Germinal center (tissue), 1 donor: ENCODE measurements around the gene CIZ1.
"Not testable (repeated sequence)": the region's sequence is repeated elsewhere in the genome, so short reads cannot be mapped to it uniquely, and the experiment has no call there.

Source experiments
- DNase-seq: peaks from one replicate; pipeline ENCODE4 v3.0.0; 2012; ENCODE audit warnings: mixed read lengths, low spot score

CIZ1 gene

GRCh38 chr9:128190013-128190412 is 1.4 kb downstream of the CIZ1 start:
- no peak for DNase-seq

- no peak for DNase-seq
Measured at GRCh38 chr9:128188209-128188608, 3.2 kb downstream of the CIZ1 start.

GRCh38 chr9:128187361-128187760 is 4.0 kb downstream of the CIZ1 start:
- DNase-seq: no peak

- no peak for DNase-seq
Measured at GRCh38 chr9:128185979-128186965, 5.1 kb downstream of the CIZ1 start.

GRCh38 chr9:128182893-128183588 is 8.3 kb downstream of the CIZ1 start:
- no peak for DNase-seq

- DNase-seq: not testable (repeated sequence)
Measured at GRCh38 chr9:128181480-128181879, 9.9 kb downstream of the CIZ1 start.

GRCh38 chr9:128180447-128180846 is 10.9 kb downstream of the CIZ1 start:
- no peak for DNase-seq

- DNase-seq: no peak
Measured at GRCh38 chr9:128180001-128180400, 11.4 kb downstream of the CIZ1 start.

- no peak for DNase-seq
Measured at GRCh38 chr9:128178806-128179431, 12.5 kb downstream of the CIZ1 start.

GRCh38 chr9:128175726-128176125 is 15.6 kb downstream of the CIZ1 start:
- no peak for DNase-seq

GRCh38 chr9:128175102-128175563 is 16.2 kb downstream of the CIZ1 start:
- DNase-seq: no peak

- DNase-seq: no peak
Measured at GRCh38 chr9:128174062-128174461, 17.3 kb downstream of the CIZ1 start.

GRCh38 chr9:128169925-128170324 is 21.4 kb downstream of the CIZ1 start:
- DNase-seq: no peak

GRCh38 chr9:128169492-128169891 is 21.9 kb downstream of the CIZ1 start:
- DNase-seq: no peak

- no peak for DNase-seq
Measured at GRCh38 chr9:128168731-128169308, 22.6 kb downstream of the CIZ1 start.

- DNase-seq: no peak
Measured at GRCh38 chr9:128167209-128167608, 24.2 kb downstream of the CIZ1 start.

GRCh38 chr9:128166169-128166568 is 25.2 kb downstream of the CIZ1 start:
- DNase-seq: no peak

GRCh38 chr9:128164307-128164885 is 27.0 kb downstream of the CIZ1 start:
- DNase-seq: no peak

GRCh38 chr9:128163523-128164306 is 27.7 kb downstream of the CIZ1 start:
- no peak for DNase-seq

- no peak for DNase-seq
Measured at GRCh38 chr9:128163027-128163515, 28.3 kb downstream of the CIZ1 start.
